GM12878 (cell line): ENCODE results near the gene TANC1. TPM values are rescaled to one million over a fixed set of nuclear protein-coding genes. Genes with fewer than 3 reads are reported as not detected.

ENCODE experiments used
- ATAC-seq: fragments of 200-7000 bp; cut with Tn5 transposase; 3 replicates; pipeline ENCODE4 v1.9.1; 2020; ENCODE audit warnings: mild to moderate bottlenecking, moderate library complexity
- BruUV-seq: library from RNA; stranded (reverse); fragments of 400-500 nt; replicated peaks from 2 replicates; lab custom pipeline; 2021; lab: Mats Ljungman, UMichigan
- CTCF ChIA-PET: fragments of 300-600 bp; sonication (Branson Sonifier 250); formaldehyde crosslinking; extraction: SDS; loops from one replicate; lab custom pipeline; 2021; ENCODE audit warnings: inconsistent platforms; lab: Yijun Ruan, JAX
- POLR2A ChIA-PET: fragments of 350-600 bp; formaldehyde crosslinking; extraction: SDS; loops from one replicate; lab custom pipeline; 2021; ENCODE audit warnings: inconsistent platforms; lab: Charles Lee
- RAD21 ChIA-PET: fragments of 300-600 bp; sonication (Branson Sonifier 250); formaldehyde crosslinking; loops from one replicate; lab custom pipeline; 2023; ENCODE audit warnings: antibody characterized with exemption; ENCODE audit not compliant: unreplicated experiment; lab: Charles Lee
- SMC1A ChIA-PET: fragments of 300-600 bp; sonication (Branson Sonifier 250); formaldehyde crosslinking; loops from one replicate; lab custom pipeline; 2023; ENCODE audit not compliant: unreplicated experiment, uncharacterized antibody; lab: Charles Lee
- DNase-seq: peaks from one replicate; pipeline ENCODE4 v3.0.0-alpha.2; 2011; ENCODE audit warnings: low read depth, low spot score
- FAIRE-seq: peaks from 3 replicates; lab custom pipeline; 2011; peaks lifted over from hg19 to GRCh38; lab: Jason Lieb, UNC
- H2AFZ ChIP-seq: 2 replicates; pipeline ENCODE4 v1.6.0; 2011; ENCODE audit warnings: low read depth, low read length, control low read depth; ENCODE audit not compliant: control insufficient read depth
- H3K27ac ChIP-seq: 2 replicates; pipeline ENCODE4 v1.5.1; 2011; ENCODE audit warnings: control low read depth; ENCODE audit not compliant: control insufficient read depth, insufficient read depth
- H3K27me3 ChIP-seq, 2 experiments: replicated peaks in 1 of 2; 2 replicates each; pipeline versions ENCODE4 v1.6.0 to v1.6.1; 2011; ENCODE audit warnings: low read length in 1 of 2; ENCODE audit not compliant: control insufficient read depth in 2 of 2, insufficient read depth in 2 of 2
- H3K36me3 ChIP-seq, 2 experiments: 2 replicates each; pipeline ENCODE4 v1.5.1; 2011; ENCODE audit warnings: low read length in 1 of 2; ENCODE audit not compliant: control insufficient read depth in 2 of 2, insufficient read depth in 2 of 2
- H3K4me1 ChIP-seq: 2 replicates; pipeline ENCODE4 v1.6.1; 2011; ENCODE audit warnings: mild to moderate bottlenecking, low read length, moderate library complexity, mixed read lengths; ENCODE audit not compliant: control insufficient read depth, insufficient read depth
- H3K4me2 ChIP-seq: 2 replicates; pipeline ENCODE4 v1.6.0; 2011; ENCODE audit warnings: control low read depth; ENCODE audit not compliant: control insufficient read depth, insufficient read depth
- H3K4me3 ChIP-seq: fragments of 200-600 bp; sonication (generic); 2 replicates; pipeline ENCODE4 v1.5.1; 2016
- H3K79me2 ChIP-seq: 2 replicates; pipeline ENCODE4 v1.6.0; 2011; ENCODE audit warnings: low read length; ENCODE audit not compliant: control insufficient read depth, insufficient read depth
- H3K9ac ChIP-seq: 2 replicates; pipeline ENCODE4 v1.8.0; 2011; ENCODE audit warnings: low read length, control low read depth, mixed read lengths; ENCODE audit not compliant: control insufficient read depth, insufficient read depth
- H3K9me3 ChIP-seq: replicated peaks from 3 replicates; pipeline ENCODE4 v1.5.1; 2011; ENCODE audit warnings: mild to moderate bottlenecking, low read length; ENCODE audit not compliant: control insufficient read depth, insufficient read depth
- H4K20me1 ChIP-seq: 2 replicates; pipeline ENCODE4 v1.6.0; 2011; ENCODE audit not compliant: control insufficient read depth, insufficient read depth
- ATF7 ChIP-seq: fragments of 450-650 bp; IDR thresholded peaks from 2 replicates; pipeline ENCODE4 v1.6.1; 2016; ENCODE audit warnings: low read depth, mild to moderate bottlenecking
- GABPA ChIP-seq: IDR thresholded peaks from 2 replicates; pipeline ENCODE4 v1.6.1; 2014; ENCODE audit warnings: antibody characterized with exemption, low read depth, mild to moderate bottlenecking, inconsistent platforms
- GATAD2B ChIP-seq: fragments of 450-650 bp; conservative IDR thresholded peaks from 2 replicates; pipeline ENCODE4 v1.6.1; 2017; ENCODE audit warnings: low read depth, mild to moderate bottlenecking, moderate library complexity
- HDAC6 ChIP-seq: fragments of 200-600 bp; sonication (generic); IDR thresholded peaks from one replicate; pipeline ENCODE4 v1.8.0; 2017; ENCODE audit warnings: antibody characterized with exemption; ENCODE audit not compliant: unreplicated experiment
- MEF2B ChIP-seq: fragments of 450-650 bp; IDR thresholded peaks from 2 replicates; pipeline ENCODE4 v1.6.1; 2018; ENCODE audit warnings: mild to moderate bottlenecking, moderate library complexity; ENCODE audit not compliant: partially characterized antibody, poor library complexity, severe bottlenecking
- POLR2AphosphoS2 ChIP-seq: IDR thresholded peaks from 2 replicates; pipeline ENCODE4 v1.6.1; 2011; ENCODE audit warnings: low read depth, mild to moderate bottlenecking, low read length, improper control_type of control experiment, moderate library complexity
- RAD21 ChIP-seq: IDR thresholded peaks from 2 replicates; pipeline ENCODE4 v1.6.1; 2011; ENCODE audit warnings: mild to moderate bottlenecking, low read depth, low read length, moderate library complexity; ENCODE audit not compliant: insufficient read depth
- RELA ChIP-seq: fragments of 450-650 bp; IDR thresholded peaks from 2 replicates; pipeline ENCODE4 v1.8.0; 2014; ENCODE audit warnings: borderline replicate concordance; ENCODE audit not compliant: partially characterized antibody
- TBL1XR1 ChIP-seq: IDR thresholded peaks from 2 replicates; pipeline ENCODE4 v1.6.1; 2012; ENCODE audit warnings: low read depth, low read length, improper control_type of control experiment
- WRNIP1 ChIP-seq: IDR thresholded peaks from 2 replicates; pipeline ENCODE4 v1.6.1; 2011; ENCODE audit warnings: low read depth, low read length, improper control_type of control experiment, borderline replicate concordance
- WGBS: methylation state at CpG from one replicate; pipeline ENCODE4 v1.1.6; 2016; ENCODE audit warnings: low lambda C conversion rate; ENCODE audit not compliant: insufficient replicate concordance, insufficient coverage; ENCODE audit errors: missing lambda C conversion rate; 5-methylcytosine and 5-hydroxymethylcytosine counted together
- in situ Hi-C: fragments of 300-500 bp; cut with MboI; formaldehyde crosslinking; loops from 9 replicates; pipeline ENCODE4 v1.14.3; 2018; ENCODE audit warnings: mixed read lengths
- intact Hi-C: fragments of 100-400 bp; cut with micrococcal nuclease; formaldehyde crosslinking; loops from one replicate; pipeline ENCODE4 v1.14.2; 2022; ENCODE audit not compliant: unreplicated experiment
- polyA plus RNA-seq, 11 experiments: library from polyadenylated mRNA; depleted of rRNA in 4 of 11; unstranded in 6 of 11; stranded (reverse) in 5 of 11; fragments of >200 nt; fragmentation: Nextera tagmentation in 4 of 11; fragmentation: Illumina TruSeq in 1 of 11; extraction: Ambion mirVana in 4 of 11; extraction: Trizol in 1 of 11; gene quantifications; 1 replicate in 1 of 11; 2 replicates in 10 of 11; pipeline versions ENCODE4 v1.2.1 to v1.2.3, GENCODE V29; 2011 to 2016; ENCODE audit warnings: inconsistent platforms in 2 of 11, missing spikeins in 2 of 11, low read depth in 1 of 11
- total RNA-seq, 4 experiments: library from RNA; depleted of rRNA in 3 of 4; stranded (reverse); fragments of >200 nt in 3 of 4; fragmentation: Illumina TruSeq in 1 of 4; extraction: Trizol in 1 of 4; gene quantifications; 2 replicates each; pipeline versions ENCODE4 v1.2.1 to v1.2.3, GENCODE V29; 2013 to 2021
- TF ChIP-seq, protein P1 (sequence below): fragments of 450-650 bp; IDR thresholded peaks from 2 replicates; pipeline ENCODE4 v1.6.1; 2017; ENCODE audit warnings: low read depth, mild to moderate bottlenecking, moderate library complexity

Gene TANC1
- total and polyA plus RNA-seq, 10 of the 15 experiments (the other 5 are each of a cell fraction or from before 2014, with no cell fraction given): 0.05 to 5.0 (median 0.34) TPM

DNA sequence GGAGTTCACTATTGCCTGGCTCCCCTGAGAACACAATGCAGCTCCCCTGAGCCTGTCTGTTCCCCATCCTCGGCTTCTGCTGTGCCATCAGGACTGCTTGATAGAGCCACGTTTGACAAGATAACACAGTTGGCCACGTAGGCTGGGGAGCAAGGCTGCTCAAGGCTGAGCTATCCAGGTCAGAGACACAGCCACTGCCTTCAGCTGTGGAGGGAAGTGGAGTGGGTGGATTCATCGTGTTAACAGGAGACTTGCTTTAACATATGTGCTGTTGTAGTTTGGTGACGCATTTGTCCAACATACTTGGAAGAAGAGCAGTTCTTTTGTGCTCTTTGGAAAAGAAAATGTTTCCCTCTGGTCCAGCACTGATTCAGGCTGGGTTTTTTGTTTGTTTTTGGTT lies 249.2 kb downstream of the TANC1 start:
- no peak overlapping the region for H3K4me2 ChIP-seq
- H3K27ac ChIP-seq: no peak overlapping the region
- POLR2A ChIA-PET: no interaction called here
- no peak overlapping the region for H2AFZ ChIP-seq
- ATAC-seq: no peak
- CTCF ChIA-PET: no interaction called here
- intact Hi-C loops: no loop called here
- DNase-seq: no peak
- SMC1A ChIA-PET: no interaction called here
- TF ChIP-seq RAD21 (no peak), MEF2B (no peak), POLR2AphosphoS2 (no peak), GATAD2B (no peak), GABPA (no peak), ATF7 (no peak), RELA (no peak), TBL1XR1 (no peak), HDAC6 (no peak), WRNIP1 (no peak)
- TF ChIP-seq, protein P1, sequence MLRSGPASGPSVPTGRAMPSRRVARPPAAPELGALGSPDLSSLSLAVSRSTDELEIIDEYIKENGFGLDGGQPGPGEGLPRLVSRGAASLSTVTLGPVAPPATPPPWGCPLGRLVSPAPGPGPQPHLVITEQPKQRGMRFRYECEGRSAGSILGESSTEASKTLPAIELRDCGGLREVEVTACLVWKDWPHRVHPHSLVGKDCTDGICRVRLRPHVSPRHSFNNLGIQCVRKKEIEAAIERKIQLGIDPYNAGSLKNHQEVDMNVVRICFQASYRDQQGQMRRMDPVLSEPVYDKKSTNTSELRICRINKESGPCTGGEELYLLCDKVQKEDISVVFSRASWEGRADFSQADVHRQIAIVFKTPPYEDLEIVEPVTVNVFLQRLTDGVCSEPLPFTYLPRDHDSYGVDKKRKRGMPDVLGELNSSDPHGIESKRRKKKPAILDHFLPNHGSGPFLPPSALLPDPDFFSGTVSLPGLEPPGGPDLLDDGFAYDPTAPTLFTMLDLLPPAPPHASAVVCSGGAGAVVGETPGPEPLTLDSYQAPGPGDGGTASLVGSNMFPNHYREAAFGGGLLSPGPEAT: no peak
- no peak overlapping the region for H3K9ac ChIP-seq
- H3K4me1 ChIP-seq: no peaks in the 10 kb centered on the region
- no peaks in the 10 kb centered on the region for H3K9me3 ChIP-seq
- no peaks in the 10 kb centered on the region for H3K36me3 ChIP-seq
- 57% methylated on average over 5 of the region's 5 CpGs for whole genome bisulfite sequencing
- no TSS peak for BruUV-seq
- no peaks in the 10 kb centered on the region for H3K27me3 ChIP-seq
- H3K79me2 ChIP-seq: no peaks in the 10 kb centered on the region
- RAD21 ChIA-PET: no interaction called here
- in situ Hi-C loops: no loop called here
- no peaks in the 10 kb centered on the region for H4K20me1 ChIP-seq
- no peak overlapping the region for H3K4me3 ChIP-seq
- FAIRE-seq: no peak
